Stimulated activated CD4-positive, alpha-beta T cell treated with anti-CD3 and anti-CD28 coated beads, Interleukin-12 subunit alpha, Interleukin-12 subunit beta, amount 100 ng/mL, for 24 hours (primary cell): ENCODE data around the gene RINL.
"Not testable (repeated sequence)": the region's sequence is repeated elsewhere in the genome, so short reads cannot be mapped to it uniquely, and the experiment has no call there.

Experiments
- DNase-seq, 2 experiments: peaks; one replicate each; pipeline ENCODE4 v3.0.0-alpha.2; 2020; ENCODE audit warnings: low read depth in 2 of 2

Gene RINL

GRCh38 chr19:38834104-38834490, 44.0 kb downstream of the RINL start:
- DNase-seq, result no peak

- no peak for DNase-seq
Measured at GRCh38 chr19:38833092-38833425, 45.0 kb downstream of the RINL start.

GRCh38 chr19:38831142-38831605, 46.9 kb downstream of the RINL start:
- DNase-seq, result no peak

GRCh38 chr19:38830039-38830733, 47.9 kb downstream of the RINL start:
- DNase-seq, result no peak

GRCh38 chr19:38829203-38829602, 48.9 kb downstream of the RINL start:
- not testable (repeated sequence) for DNase-seq

- no peak for DNase-seq
Measured at GRCh38 chr19:38826856-38827551, 51.1 kb downstream of the RINL start.

- DNase-seq, result not testable (repeated sequence)
Measured at GRCh38 chr19:38825936-38826335, 52.1 kb downstream of the RINL start.

- DNase-seq, result not testable (repeated sequence)
Measured at GRCh38 chr19:38821230-38821825, 56.7 kb downstream of the RINL start.

- no peak for DNase-seq
Measured at GRCh38 chr19:38819231-38819920, 58.7 kb downstream of the RINL start.
